Left hindlimb (tissue), 1 donor: ENCODE results near the gene ZSCAN21.
A peak's percentile ranks its signal among the peaks of the same experiment; 100 is the strongest.

Experiments used
- DNase-seq: peaks from one replicate; pipeline ENCODE4 v3.0.0-alpha.2; 2018

Gene ZSCAN21

GRCh38 chr7:100029596-100029995, 20.0 kb upstream of the ZSCAN21 start:
- DNase-seq, result no peak

DNA sequence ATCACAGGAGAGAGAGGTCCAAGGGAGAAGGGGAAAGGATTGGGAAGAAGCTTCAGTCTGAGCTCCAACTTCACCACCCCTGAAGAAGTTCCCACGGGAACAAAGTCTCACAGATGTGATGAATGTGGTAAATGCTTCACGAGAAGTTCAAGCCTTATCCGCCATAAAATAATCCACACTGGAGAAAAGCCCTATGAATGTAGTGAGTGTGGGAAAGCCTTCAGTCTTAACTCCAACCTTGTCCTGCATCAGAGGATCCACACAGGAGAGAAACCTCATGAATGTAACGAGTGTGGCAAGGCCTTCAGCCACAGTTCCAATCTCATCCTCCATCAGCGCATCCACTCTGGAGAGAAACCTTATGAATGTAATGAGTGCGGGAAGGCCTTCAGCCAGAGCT, 16.0 kb upstream of the ZSCAN21 start:
- no peak for DNase-seq

GRCh38 chr7:100034871-100035510, 14.6 kb upstream of the ZSCAN21 start:
- DNase-seq, result no peak

DNA sequence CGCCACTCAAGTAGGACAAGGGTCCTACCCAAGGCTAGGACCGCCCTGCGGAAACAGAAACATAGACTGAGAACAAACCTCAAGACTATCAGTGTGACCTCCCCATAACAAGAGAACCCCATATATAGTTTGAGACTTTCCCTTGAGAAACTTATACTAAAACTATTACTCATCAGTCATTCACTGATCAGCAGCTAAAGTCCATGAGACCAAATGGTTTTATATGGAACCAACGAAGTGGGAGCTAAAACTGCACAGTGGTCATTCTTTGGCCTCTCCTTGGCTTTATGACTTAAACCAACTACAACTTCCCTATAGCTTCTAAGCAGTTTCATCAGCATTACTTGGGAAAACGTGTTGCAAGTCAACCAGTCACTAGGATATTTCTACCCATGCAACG, 13.7 kb upstream of the ZSCAN21 start:
- DNase-seq, result no peak

DNA sequence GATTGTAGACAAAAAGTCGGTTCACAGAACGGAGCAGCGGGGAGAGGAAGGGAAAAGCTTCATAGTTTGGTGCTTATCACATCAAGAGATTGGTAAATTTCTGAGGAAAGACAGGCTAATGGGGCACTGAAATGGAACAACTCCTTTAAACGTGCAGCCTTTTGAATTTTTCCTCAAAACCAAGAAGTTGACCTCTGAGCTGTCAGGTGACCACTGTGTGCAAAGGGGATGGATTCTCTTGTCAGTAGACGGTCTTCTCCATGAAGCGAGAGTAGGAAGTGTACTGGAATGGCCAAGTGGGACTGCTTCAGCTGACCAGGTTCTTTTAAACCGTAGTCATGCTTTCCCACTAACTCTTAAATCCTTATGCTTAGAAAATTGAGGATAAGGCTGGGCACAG, 11.2 kb upstream of the ZSCAN21 start:
- DNase-seq, result no peak

- no peak for DNase-seq
These were observed 9.0 kb upstream of the ZSCAN21 start for GRCh38 chr7:100040575-100040974.

- DNase-seq, result no peak
These were observed 4.9 kb upstream of the ZSCAN21 start for GRCh38 chr7:100044718-100045117.

GRCh38 chr7:100048680-100049079, 894 bp upstream of the ZSCAN21 start:
- DNase-seq, result no peak

DNA sequence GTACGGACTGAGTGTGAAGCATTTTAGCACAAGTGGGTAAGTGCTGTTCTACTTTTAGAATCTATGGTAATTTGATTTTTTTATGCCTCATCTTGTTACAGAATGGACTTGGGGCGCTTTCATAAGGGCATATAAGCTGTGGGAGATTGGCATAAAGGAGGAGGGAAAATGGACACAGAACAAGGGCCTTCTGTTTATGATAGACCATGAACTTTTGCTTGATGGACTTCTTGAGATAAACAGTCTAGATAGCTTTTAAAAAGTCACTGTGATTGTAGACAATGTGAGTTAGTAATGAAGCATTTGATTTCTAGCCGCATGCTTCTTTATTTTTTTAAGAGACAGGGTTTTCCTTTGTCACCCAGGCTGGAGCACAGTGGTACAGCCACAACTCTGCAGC, 2.0 kb downstream of the ZSCAN21 start:
- DNase-seq, result no peak

GRCh38 chr7:100053215-100053614, 3.6 kb downstream of the ZSCAN21 start:
- peak; percentile 43 for DNase-seq

DNA sequence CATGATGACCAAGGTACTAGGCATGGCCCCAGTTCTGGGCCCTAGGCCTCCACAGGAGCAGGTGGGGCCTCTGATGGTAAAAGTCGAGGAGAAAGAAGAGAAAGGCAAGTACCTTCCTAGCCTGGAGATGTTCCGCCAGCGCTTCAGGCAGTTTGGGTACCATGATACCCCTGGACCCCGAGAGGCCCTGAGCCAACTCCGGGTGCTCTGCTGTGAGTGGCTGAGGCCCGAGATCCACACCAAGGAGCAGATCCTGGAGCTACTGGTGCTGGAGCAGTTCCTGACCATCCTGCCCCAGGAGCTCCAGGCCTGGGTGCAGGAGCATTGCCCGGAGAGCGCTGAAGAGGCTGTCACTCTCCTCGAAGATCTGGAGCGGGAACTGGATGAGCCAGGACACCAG, 7.4 kb downstream of the ZSCAN21 start:
- DNase-seq, result no peak

DNA sequence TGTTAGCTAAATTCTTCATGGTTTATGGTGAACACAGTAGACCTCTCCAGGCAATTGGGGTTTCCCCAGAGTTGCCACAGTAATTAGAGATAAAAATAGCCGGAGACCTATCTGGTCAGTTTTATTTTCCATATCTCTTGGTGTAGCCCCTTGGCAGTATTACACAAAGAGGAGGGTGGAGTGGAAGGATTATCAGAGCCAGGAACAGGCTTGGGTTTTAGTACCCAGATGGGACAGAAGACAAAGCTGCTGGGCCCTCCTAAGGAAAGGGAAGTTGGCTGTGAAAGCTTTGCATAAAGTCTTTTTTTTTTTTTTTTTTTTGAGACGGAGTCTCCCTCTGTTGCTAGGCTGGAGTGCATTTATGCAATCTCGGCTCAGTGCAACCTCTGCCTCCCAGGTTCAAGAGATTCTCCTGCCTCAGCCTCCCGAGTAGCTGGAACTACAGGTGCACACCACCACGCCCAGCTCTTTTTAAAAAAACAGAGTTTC, 9.7 kb downstream of the ZSCAN21 start:
- DNase-seq, result no peak

DNA sequence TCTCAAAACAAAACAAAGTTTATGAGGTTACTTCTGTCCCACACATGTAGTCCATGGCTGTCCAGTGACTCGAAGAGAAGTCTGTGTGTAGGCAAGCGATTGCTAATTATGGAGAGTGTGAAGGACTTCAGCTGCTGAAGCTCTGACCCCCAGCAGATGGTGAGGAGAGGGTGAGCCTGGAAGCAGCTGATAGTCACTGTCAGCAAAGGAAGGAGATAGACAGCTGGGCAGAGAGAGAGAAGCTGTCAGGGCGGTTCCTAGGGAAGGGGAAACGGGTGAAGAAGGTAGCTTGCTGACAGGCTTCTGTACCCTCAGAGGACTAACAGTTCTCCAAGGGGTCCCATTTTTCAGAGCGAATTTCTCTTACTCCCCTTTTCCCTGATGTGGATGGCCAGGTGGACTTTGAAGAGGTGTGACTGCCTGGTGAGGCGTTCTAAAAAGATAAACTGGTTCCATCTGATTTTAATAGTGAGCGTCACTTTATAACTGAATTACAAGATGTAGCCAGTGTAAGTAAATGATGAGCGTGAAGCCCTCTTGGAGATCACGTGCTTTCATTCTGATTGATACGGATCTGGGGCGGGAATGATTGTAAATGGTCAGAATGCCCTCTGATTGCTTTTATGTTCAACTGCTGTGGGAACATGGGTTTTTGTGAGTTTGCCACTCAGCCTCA, 12.1 kb downstream of the ZSCAN21 start:
- DNase-seq, result no peak

DNA sequence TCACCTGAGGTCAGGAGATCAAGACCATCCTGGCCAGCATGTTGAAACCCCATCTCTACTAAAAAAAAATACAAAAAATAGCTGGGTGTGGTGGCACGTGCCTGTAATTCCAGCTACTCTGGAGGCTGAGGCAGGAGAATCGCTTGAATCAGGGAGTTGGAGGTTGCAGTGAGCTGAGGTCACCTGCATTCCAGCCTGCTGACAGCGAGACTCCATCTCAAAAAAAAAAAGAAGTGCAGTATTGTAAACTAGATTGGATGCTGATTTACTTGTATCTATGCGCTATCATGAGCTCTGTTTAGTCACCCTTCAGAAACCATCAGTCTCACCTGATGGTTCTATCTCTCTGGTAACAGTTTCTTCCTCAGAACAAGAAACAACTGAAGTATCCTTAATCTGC, 13.8 kb downstream of the ZSCAN21 start:
- no peak for DNase-seq

- no peak for DNase-seq
These were observed 14.6 kb downstream of the ZSCAN21 start for GRCh38 chr7:100064162-100064561.

GRCh38 chr7:100065452-100066186, 16.0 kb downstream of the ZSCAN21 start:
- DNase-seq, result no peak

DNA sequence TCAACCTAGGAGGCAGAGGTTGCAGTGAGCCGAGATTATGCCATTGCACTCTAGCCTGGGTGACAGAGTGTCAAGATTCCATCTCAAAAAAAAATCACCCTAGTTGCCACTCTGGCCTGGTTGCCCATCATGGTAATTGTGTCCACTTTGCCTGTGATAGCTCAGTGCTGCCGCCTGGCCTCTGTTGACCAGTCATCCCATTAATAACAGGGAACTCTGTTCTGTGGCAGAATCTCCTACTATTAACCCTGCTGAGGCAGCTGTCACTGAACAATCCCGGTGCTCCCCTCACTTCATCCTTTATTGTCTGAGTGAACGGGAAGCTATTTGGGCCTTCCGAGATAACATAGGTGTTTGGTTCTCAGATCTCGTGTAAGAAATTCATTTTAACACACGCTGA, 17.4 kb downstream of the ZSCAN21 start:
- no peak for DNase-seq

DNA sequence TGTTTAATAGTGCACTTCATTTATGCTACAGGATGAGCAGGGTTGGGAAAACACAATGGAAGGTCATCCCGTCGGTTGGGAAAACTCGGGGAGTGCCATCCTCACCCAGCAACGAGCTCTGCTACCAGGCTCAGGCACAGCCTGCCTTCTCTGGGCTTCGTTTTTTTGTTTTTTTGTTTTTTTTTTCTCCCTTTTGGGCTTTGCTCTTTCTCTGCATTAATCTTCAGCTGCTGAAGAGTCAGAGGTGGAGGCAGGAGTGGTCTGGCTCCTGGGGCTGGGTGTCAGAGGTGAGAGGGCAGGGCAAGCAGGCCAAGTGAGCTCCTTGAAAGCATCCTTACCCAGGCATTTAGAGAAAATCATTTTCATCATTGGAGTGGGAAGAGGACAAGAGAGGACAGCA, 20.4 kb downstream of the ZSCAN21 start:
- no peak for DNase-seq

GRCh38 chr7:100071018-100071723, 21.6 kb downstream of the ZSCAN21 start:
- no peak for DNase-seq

- DNase-seq, result no peak
These were observed 22.9 kb downstream of the ZSCAN21 start for GRCh38 chr7:100072462-100072861.

DNA sequence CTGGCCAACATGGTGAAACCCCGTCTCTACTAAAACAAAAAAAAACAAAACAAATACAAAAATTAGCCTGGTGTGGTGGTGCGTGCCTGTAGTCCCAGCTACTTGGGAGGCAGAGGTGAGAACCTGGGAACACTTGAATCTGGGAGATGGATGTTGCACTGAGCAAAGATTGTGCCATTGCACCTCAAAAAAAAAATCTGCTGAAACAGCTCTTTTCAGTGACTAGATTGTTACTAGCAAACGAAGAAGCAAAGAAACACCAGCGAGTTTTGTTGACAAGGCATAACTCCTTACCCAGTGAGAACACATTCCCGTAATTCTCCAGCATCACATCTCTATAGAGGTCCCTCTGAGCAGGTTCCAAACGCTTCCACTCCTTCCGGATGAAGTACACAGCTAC, 25.3 kb downstream of the ZSCAN21 start:
- DNase-seq, result no peak

GRCh38 chr7:100075418-100075817, 25.8 kb downstream of the ZSCAN21 start:
- DNase-seq, result no peak

DNA sequence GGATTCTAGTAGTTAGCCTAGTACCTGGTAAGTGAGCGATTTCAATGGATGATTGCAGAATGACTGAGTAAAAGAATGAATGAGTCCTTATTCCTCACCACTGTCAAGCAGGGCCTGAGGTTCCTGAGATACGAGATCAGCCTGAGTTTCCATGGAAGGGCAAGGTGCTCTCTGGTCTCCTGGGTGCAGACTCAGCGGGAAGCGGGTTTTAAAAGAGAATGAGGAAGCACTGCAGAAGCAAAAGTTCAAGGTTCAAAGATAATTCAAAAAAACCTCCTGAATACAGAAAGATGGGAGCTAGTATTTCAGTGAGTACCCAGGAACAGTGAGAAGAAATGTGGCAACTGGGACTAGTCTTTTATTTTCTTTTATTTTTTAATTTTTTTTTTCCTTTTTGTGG, 27.6 kb downstream of the ZSCAN21 start:
- DNase-seq, result no peak
